Fibroblast of the aortic adventitia (primary cell): ENCODE results near the gene CENPS. TPM values are rescaled to one million over a fixed set of nuclear protein-coding genes. Genes with fewer than 3 reads are reported as not detected.
"Not testable (repeated sequence)": the region's sequence is repeated elsewhere in the genome, so short reads cannot be mapped to it uniquely, and the experiment has no call there.

Experiments used
- DNase-seq: peaks from one replicate; pipeline ENCODE4 v3.0.0-alpha.2; 2010; ENCODE audit warnings: low read depth
- H3K4me3 ChIP-seq: 2 replicates; pipeline ENCODE4 v1.5.1; 2011; ENCODE audit warnings: low read depth, mild to moderate bottlenecking, control low read depth, low read length, moderate library complexity
- total RNA-seq: library from RNA; depleted of rRNA; stranded (reverse); fragments of >200 nt; gene quantifications from 2 replicates; pipeline ENCODE4 v1.2.3, GENCODE V29; 2012; ENCODE audit warnings: low replicate concordance
- TF ChIP-seq, protein P1 (sequence below): IDR thresholded peaks from 2 replicates; pipeline ENCODE4 v1.5.1; 2011; ENCODE audit warnings: mild to moderate bottlenecking, low read length, control low read depth, inconsistent platforms; ENCODE audit not compliant: insufficient read depth

The CENPS gene
- total RNA-seq, 1 donor, result 25.8 TPM

DNA sequence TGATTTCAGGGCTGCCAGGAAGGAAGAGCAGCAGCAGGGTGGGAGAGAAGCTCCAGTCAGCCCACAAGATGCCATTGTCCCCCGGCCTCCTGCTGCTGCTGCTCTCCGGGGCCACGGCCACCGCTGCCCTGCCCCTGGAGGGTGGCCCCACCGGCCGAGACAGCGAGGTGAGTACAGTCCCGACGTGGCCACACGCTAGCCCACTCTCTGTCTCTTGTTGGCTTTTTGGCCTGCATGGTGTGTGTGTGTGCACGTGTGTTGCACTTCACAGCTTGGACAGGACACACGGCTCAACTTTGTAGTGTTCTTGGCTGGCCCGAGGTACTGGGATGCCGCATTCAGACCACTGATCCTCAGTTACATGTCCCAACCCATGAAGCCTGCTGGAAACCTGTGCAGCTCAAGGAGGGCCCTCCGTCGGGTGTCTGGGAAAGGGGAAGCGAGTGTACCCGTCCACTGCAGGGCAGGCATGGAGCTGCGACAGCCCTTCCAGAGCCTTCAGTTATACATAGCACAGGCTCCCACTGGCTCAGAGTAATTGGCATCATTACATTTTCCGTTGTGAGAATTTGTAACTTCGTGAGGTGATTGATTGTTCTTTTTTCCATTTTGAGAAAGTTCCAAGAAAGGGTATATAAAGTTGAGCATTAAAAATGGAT, 20.1 kb downstream of the CENPS start:
- no peak for DNase-seq

DNA sequence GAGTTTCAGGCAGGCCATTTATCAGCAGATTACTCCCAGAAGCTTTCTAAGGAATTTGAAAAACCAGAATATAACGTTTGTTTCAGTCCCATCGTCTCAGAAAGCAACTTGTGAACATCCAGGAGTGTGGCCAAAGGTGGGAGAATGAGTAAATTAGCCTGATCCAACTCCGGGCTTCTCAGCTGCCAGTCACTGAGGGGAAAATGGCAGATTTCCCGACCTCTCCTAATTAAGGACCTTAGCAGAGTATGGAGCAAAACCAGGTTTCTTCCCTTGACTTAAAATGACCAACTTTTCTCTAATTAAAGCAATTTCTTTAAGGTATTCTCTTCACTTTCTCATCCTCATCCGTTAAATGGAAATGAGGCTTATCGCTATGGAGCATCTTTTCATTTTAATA, 20.6 kb downstream of the CENPS start:
- H3K4me3 ChIP-seq, result peak overlapping the region; percentile 11
- TF ChIP-seq, protein P1, sequence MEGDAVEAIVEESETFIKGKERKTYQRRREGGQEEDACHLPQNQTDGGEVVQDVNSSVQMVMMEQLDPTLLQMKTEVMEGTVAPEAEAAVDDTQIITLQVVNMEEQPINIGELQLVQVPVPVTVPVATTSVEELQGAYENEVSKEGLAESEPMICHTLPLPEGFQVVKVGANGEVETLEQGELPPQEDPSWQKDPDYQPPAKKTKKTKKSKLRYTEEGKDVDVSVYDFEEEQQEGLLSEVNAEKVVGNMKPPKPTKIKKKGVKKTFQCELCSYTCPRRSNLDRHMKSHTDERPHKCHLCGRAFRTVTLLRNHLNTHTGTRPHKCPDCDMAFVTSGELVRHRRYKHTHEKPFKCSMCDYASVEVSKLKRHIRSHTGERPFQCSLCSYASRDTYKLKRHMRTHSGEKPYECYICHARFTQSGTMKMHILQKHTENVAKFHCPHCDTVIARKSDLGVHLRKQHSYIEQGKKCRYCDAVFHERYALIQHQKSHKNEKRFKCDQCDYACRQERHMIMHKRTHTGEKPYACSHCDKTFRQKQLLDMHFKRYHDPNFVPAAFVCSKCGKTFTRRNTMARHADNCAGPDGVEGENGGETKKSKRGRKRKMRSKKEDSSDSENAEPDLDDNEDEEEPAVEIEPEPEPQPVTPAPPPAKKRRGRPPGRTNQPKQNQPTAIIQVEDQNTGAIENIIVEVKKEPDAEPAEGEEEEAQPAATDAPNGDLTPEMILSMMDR, result no peak
- peak; percentile 20 for DNase-seq

More for the DNA sequence above, 20.1 kb downstream of the CENPS start:
- TF ChIP-seq, protein P1, result no peak
- H3K4me3 ChIP-seq, result no peak overlapping the region

DNA sequence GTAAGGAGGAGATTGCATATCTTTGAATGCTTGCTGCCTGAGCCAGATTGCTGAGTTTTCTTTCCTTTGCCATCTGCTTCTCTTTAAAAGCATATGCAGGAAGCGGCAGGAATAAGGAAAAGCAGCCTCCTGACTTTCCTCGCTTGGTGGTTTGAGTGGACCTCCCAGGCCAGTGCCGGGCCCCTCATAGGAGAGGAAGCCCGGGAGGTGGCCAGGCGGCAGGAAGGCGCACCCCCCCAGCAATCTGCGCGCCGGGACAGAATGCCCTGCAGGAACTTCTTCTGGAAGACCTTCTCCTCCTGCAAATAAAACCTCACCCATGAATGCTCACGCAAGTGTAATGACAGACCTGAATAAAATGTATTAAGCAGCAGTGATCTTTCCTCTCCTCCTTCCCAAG, 21.1 kb downstream of the CENPS start:
- TF ChIP-seq, protein P1, result no peak
- DNase-seq, result peak; percentile 68
- peak overlapping the region; percentile 34 for H3K4me3 ChIP-seq

DNA sequence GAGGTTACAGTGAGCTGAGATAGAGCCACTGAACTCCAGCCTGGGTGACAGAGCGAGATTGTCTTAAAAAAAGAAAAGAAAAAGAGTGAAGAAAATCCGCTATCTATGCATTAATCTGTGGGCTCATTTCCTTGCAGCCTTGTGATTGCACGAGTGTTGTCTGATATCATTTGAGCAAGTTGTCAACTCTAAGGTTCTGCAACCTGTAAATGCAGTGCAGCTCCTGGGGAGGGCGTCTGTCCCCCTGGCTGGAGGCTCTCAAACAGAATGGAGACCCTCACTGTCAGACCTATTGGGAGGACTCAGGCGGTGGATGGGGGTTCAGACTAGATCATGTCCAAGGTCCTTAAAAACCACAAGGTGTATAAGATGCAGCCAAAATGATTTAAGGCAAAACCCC, 25.8 kb downstream of the CENPS start:
- no peak for DNase-seq
- TF ChIP-seq, protein P1, result no peak
- no peak overlapping the region for H3K4me3 ChIP-seq

DNA sequence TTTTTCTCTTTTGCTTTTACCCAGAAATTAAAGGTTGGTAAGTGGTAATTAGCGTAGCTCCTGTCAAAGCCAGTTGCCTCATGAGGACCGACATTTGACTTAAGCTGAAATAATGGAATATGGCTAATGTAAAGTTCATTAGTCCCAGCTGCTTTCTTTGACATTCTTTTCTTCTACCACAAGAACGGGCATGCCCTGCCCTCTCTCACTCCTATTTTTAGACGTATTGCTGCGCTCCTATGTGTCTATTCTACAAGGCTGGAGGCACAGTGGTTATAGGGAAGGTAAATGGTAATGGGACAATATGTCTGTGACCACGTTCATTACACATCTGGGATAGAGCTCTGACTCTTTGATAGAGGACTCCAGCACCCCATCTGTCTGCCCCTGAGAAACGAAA, 26.4 kb downstream of the CENPS start:
- TF ChIP-seq, protein P1, result no peak
- no peak for DNase-seq
- H3K4me3 ChIP-seq, result no peak overlapping the region

DNA sequence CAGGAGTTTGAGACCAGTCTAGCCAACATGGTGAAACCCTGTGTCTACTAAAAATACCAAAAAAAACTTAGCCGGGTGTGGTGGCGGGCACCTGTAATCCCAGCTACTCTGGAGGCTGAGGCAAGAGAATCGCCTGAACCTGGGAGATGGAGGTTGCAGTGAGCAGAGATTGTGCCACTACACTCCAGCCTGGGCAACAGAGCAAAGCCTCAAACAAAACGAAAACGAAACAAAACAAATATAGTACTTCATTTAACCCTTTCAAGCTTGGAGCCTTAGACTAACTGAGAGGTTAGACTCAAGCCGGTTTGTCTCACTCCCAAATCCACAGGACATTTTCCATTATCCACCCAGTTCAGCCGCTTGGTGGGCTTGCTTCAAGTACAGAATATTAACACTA, 27.2 kb downstream of the CENPS start:
- not testable (repeated sequence) for H3K4me3 ChIP-seq, DNase-seq

DNA sequence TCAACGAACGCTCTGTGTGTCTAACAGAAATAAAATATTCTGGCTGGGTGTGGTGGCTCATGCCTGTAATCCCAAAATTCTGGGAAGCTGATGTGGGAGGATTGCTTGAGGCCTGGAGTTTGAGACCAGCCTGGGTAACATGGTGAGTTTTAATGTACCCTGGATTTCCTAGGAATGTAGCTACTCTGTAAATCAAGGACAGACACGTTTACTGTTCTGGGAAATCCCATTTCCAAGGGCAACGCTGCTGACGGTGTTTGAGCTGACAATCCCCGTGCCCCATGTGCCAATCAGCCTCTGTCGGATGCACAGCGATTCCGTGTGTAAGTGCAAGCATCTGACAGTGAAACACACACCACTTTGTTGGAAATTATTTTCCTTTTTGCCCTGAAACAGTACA, 27.6 kb downstream of the CENPS start:
- H3K4me3 ChIP-seq, result no peak overlapping the region
- no peak for DNase-seq
- TF ChIP-seq, protein P1, result no peak
